Nephron progenitor cell (in vitro differentiated cells): Measurements from ENCODE around the gene NIPSNAP3A.

ENCODE experiments used
- DNase-seq: peaks from one replicate; pipeline ENCODE4 v3.0.0; 2021
- H3K27ac Mint-ChIP-seq: 2 replicates; pipeline ENCODE4 v1.8.0; 2021; ENCODE audit warnings: mild to moderate bottlenecking, moderate library complexity, mixed read lengths
- H3K27me3 Mint-ChIP-seq: 2 replicates; pipeline ENCODE4 v1.8.0; 2021; ENCODE audit warnings: mild to moderate bottlenecking, low read depth, mixed read lengths; ENCODE audit not compliant: poor library complexity
- H3K36me3 Mint-ChIP-seq: 2 replicates; pipeline ENCODE4 v1.8.0; 2021; ENCODE audit warnings: low read depth, mixed read lengths
- H3K4me1 Mint-ChIP-seq: 2 replicates; pipeline ENCODE4 v1.8.0; 2021; ENCODE audit warnings: mixed read lengths
- H3K4me3 Mint-ChIP-seq: 2 replicates; pipeline ENCODE4 v1.8.0; 2021; ENCODE audit warnings: mild to moderate bottlenecking, moderate library complexity, mixed read lengths
- H3K9me3 Mint-ChIP-seq: 2 replicates; pipeline ENCODE4 v1.8.0; 2021; ENCODE audit warnings: mild to moderate bottlenecking, moderate library complexity, mixed read lengths
- TF ChIP-seq, protein P1 (sequence below): fragments of 200-600 bp; sonication (generic); IDR thresholded peaks from 2 replicates; pipeline ENCODE4 v1.5.0; 2021; ENCODE audit warnings: antibody characterized with exemption

Gene NIPSNAP3A

DNA sequence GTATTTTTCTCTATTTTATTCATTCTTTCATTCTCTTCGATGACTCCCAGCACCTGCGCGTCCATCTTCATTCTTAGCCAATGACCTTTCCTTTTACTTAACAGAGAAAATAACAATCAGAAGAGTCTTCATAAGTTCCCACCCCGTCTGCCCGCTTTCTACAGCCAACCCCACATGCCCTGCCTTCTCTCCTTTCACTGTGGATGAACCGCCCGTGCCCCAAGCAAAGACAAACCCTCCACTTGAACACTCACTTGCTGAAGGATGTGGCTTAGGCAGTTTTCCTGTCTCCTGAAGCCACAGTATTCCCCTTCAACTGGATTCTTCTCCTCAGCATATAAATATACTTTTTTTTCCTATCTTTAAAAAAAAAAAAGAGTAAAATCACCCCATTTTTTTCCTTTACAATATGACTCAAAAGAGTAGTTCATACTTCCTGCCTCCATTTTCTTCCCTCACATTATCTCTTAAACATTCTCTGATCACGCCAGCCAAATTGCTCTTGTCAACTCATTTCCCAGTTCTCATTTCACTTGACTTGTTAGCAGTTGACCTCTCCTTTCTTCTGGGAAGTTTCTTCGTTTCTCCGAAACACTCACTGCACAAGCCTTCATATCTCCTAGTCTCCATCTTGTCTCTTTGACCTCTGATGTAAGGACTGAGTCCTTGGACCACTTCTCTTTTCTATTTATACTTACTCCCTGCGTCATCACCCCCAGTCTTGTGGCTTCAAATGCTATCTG lies 27.5 kb downstream of the NIPSNAP3A start:
- peaks cover 12% of the 10 kb centered on the region for H3K36me3 Mint-ChIP-seq
- no peak overlapping the region for H3K4me3 Mint-ChIP-seq
- no peak for DNase-seq
- H3K9me3 Mint-ChIP-seq = no peaks in the 10 kb centered on the region
- no peaks in the 10 kb centered on the region for H3K4me1 Mint-ChIP-seq
- no peak overlapping the region for H3K27ac Mint-ChIP-seq
- TF ChIP-seq, protein P1, sequence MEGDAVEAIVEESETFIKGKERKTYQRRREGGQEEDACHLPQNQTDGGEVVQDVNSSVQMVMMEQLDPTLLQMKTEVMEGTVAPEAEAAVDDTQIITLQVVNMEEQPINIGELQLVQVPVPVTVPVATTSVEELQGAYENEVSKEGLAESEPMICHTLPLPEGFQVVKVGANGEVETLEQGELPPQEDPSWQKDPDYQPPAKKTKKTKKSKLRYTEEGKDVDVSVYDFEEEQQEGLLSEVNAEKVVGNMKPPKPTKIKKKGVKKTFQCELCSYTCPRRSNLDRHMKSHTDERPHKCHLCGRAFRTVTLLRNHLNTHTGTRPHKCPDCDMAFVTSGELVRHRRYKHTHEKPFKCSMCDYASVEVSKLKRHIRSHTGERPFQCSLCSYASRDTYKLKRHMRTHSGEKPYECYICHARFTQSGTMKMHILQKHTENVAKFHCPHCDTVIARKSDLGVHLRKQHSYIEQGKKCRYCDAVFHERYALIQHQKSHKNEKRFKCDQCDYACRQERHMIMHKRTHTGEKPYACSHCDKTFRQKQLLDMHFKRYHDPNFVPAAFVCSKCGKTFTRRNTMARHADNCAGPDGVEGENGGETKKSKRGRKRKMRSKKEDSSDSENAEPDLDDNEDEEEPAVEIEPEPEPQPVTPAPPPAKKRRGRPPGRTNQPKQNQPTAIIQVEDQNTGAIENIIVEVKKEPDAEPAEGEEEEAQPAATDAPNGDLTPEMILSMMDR = no peak
- H3K27me3 Mint-ChIP-seq = no peaks in the 10 kb centered on the region

DNA sequence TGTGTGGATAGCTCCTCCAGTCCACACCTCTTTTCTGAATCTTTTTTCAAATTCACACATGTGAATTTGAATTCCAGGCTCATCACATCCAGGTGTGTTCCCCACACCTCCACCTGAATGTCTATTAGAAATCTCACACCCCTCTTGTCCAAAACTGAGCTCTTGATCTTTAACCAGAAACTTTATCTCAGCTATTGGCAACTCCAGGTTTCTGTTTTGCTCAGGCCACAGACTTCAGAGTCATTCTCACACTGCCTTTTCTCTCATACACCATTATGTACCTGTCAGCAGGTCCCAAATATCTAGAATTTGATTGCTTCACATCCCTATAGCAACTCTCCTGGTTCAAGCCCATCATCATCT lies 28.1 kb downstream of the NIPSNAP3A start:
- TF ChIP-seq, protein P1 = no peak
- H3K27ac Mint-ChIP-seq = no peak overlapping the region

DNA sequence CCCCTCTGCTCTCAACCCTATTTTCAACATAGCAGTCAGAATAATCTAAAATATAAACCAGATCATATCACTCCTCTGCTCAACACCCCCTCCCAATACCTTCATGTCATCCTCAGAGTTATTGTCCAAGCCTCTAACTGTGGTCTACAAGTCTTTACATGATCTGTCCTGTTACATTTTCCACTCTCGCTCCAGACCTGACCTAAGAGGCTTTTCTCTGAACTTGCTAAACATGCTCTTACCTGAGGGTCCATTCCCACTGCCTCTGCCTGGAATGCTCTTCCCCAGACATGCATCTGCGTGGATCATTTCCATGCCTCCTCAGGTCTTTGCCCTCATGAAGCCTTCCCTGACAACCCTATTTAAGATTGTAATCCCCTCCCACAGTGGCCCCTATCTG lies 28.5 kb downstream of the NIPSNAP3A start:
- TF ChIP-seq, protein P1 = no peak
- Mint-ChIP-seq H3K9me3 (no peaks in the 10 kb centered on the region), H3K4me1 (no peaks in the 10 kb centered on the region), H3K4me3 (no peak overlapping the region), H3K27me3 (no peaks in the 10 kb centered on the region), H3K36me3 (peaks cover 8% of the 10 kb centered on the region), H3K27ac (no peak overlapping the region)
- DNase-seq = no peak

More for the DNA sequence above, 28.1 kb downstream of the NIPSNAP3A start:
- H3K9me3 Mint-ChIP-seq = no peaks in the 10 kb centered on the region
- H3K4me1 Mint-ChIP-seq = no peaks in the 10 kb centered on the region
- H3K36me3 Mint-ChIP-seq = peaks cover 11% of the 10 kb centered on the region
- no peak overlapping the region for H3K4me3 Mint-ChIP-seq
- no peaks in the 10 kb centered on the region for H3K27me3 Mint-ChIP-seq
- no peak for DNase-seq

DNA sequence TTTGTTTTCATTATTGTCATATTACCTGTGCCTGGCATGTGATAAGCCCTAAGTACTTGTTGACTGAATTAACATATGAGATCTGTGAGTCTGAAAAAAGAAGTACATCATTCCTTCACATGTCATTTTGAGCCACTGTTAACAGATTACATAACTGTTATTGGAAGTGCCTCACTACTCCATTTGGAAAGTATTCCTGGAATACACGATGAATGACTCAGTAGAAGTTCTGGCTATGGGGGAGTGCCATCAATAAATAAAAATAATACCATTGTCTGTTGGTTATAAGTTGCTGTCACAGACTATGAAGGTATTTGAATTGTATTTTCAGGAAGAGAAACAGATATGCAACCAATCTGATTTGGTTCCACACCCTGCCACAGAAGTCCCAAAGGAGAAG lies 29.3 kb downstream of the NIPSNAP3A start:
- H3K36me3 Mint-ChIP-seq = peaks cover under 1% of the 10 kb centered on the region
- TF ChIP-seq, protein P1 = no peak
- no peaks in the 10 kb centered on the region for H3K27me3 Mint-ChIP-seq
- no peaks in the 10 kb centered on the region for H3K4me1 Mint-ChIP-seq
- no peaks in the 10 kb centered on the region for H3K9me3 Mint-ChIP-seq
- H3K4me3 Mint-ChIP-seq = no peak overlapping the region
- no peak for DNase-seq
- H3K27ac Mint-ChIP-seq = no peak overlapping the region

DNA sequence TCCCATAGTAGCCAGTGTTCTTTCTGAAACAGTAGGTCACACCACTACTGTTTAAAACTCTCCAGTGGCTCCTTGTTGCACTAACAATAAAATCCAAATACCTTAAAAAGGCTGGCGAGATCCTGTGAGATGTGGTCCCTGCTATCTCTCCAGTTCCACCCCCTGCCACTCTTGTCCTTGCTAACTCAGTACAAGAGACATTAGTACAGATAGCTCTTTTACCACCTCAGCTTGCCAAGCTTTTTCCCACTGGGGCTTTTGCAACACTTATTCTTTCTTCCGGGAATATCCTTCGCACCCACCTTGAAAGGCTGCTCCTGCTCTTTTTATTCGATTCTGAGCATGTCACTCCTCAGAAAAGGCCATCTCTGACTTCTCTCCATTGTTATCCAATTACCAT lies 31.3 kb downstream of the NIPSNAP3A start:
- TF ChIP-seq, protein P1 = no peak
- Mint-ChIP-seq H3K27me3 (no peaks in the 10 kb centered on the region), H3K4me1 (no peaks in the 10 kb centered on the region), H3K4me3 (no peak overlapping the region), H3K9me3 (no peaks in the 10 kb centered on the region), H3K36me3 (peaks cover 7% of the 10 kb centered on the region), H3K27ac (no peak overlapping the region)
- no peak for DNase-seq

DNA sequence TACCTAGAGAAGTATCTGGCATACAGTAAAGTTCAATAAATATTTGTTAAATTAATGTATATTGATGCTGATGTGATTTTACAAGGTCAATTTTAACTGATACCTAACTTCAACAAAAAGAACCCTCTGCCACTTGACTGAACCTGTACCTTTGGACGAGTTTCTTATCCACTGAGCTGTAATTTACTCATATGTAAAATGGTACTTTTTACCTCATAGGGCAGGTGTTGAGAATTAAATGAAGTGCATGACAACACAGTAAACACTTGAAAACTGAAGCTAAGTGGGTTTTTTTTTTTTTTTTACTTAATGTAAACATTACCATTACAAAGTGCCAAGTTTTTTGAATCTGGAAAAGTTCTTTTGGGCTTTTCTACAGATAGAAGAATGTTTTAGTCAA lies 31.9 kb downstream of the NIPSNAP3A start:
- Mint-ChIP-seq H3K27ac (no peak overlapping the region), H3K4me3 (no peak overlapping the region), H3K36me3 (peaks cover 12% of the 10 kb centered on the region), H3K9me3 (no peaks in the 10 kb centered on the region), H3K4me1 (no peaks in the 10 kb centered on the region), H3K27me3 (no peaks in the 10 kb centered on the region)
- TF ChIP-seq, protein P1 = no peak
- no peak for DNase-seq
